ENCODE results near the gene ZNF583.

Gene ZNF583

GRCh38 chr19:56474308-56474707 is 70.2 kb downstream of the ZNF583 start:
- no peak for DNase-seq (ENCODE audit: low read depth)

GRCh38 chr19:56476093-56476492 is 72.0 kb downstream of the ZNF583 start:
- no peak for DNase-seq (ENCODE audit: low read depth)

All from stimulated activated CD4-positive, alpha-beta T cell treated with anti-CD3 and anti-CD28 coated beads, Interleukin-2, amount 100 ng/mL, for 4 hours (primary cell).